PC-9 (cell line): ENCODE results near the gene RPL7A. TPM values are rescaled to one million over a fixed set of nuclear protein-coding genes. Genes with fewer than 3 reads are reported as not detected.
A peak's percentile ranks its signal among the peaks of the same experiment; 100 is the strongest.
"Not testable (repeated sequence)": the region's sequence is repeated elsewhere in the genome, so short reads cannot be mapped to it uniquely, and the experiment has no call there.

Source experiments
- BruUV-seq: library from RNA; stranded (reverse); fragments of 400-500 nt; replicated peaks from 2 replicates; lab custom pipeline; 2021; lab: Mats Ljungman, UMichigan
- CTCF ChIA-PET: fragments of 300-600 bp; sonication (Branson Sonifier 250); formaldehyde crosslinking; loops from one replicate; lab custom pipeline; 2022; ENCODE audit warnings: antibody characterized with exemption; lab: Charles Lee
- POLR2A ChIA-PET: fragments of 300-600 bp; sonication (Branson Sonifier 250); formaldehyde crosslinking; loops from one replicate; lab custom pipeline; 2022; ENCODE audit warnings: antibody characterized with exemption; ENCODE audit not compliant: unreplicated experiment; lab: Charles Lee
- DNase-seq, 2 experiments: peaks; one replicate each; pipeline versions ENCODE4 v3.0.0 to v3.0.0-alpha.2; 2015 to 2022; ENCODE audit warnings: mixed read lengths in 1 of 2
- H2AFZ ChIP-seq: fragments of 200-600 bp; sonication (generic); 2 replicates; pipeline ENCODE4 v1.8.1; 2017; ENCODE audit warnings: antibody characterized with exemption
- H3F3A ChIP-seq: fragments of 200-600 bp; sonication (generic); 2 replicates; pipeline ENCODE4 v1.8.1; 2017; ENCODE audit warnings: antibody characterized with exemption, mild to moderate bottlenecking, low read depth; ENCODE audit not compliant: insufficient read depth
- H3K27ac ChIP-seq: fragments of 200-600 bp; sonication (generic); 2 replicates; pipeline ENCODE4 v1.6.1; 2016; ENCODE audit warnings: mixed run types
- H3K27me3 ChIP-seq: fragments of 200-600 bp; sonication (generic); 2 replicates; pipeline ENCODE4 v1.6.1; 2016; ENCODE audit warnings: low read depth, mixed run types; ENCODE audit not compliant: insufficient read depth
- H3K36me3 ChIP-seq: fragments of 200-600 bp; sonication (generic); 2 replicates; pipeline ENCODE4 v1.6.1; 2016; ENCODE audit warnings: low read depth, mixed run types
- H3K4me1 ChIP-seq: fragments of 200-600 bp; sonication (generic); replicated peaks from 2 replicates; pipeline ENCODE4 v1.6.1; 2016; ENCODE audit warnings: mixed run types; ENCODE audit not compliant: insufficient read depth
- H3K4me2 ChIP-seq: fragments of 200-600 bp; sonication (generic); 2 replicates; pipeline ENCODE4 v1.6.1; 2017; ENCODE audit warnings: mixed run types
- H3K4me3 ChIP-seq: fragments of 200-600 bp; sonication (generic); 2 replicates; pipeline ENCODE4 v1.6.1; 2016; ENCODE audit warnings: mixed run types
- H3K79me2 ChIP-seq: fragments of 200-600 bp; sonication (generic); 2 replicates; pipeline ENCODE4 v1.6.1; 2017; ENCODE audit warnings: low read depth, mixed run types
- H3K9me2 ChIP-seq: fragments of 200-600 bp; sonication (generic); 2 replicates; pipeline ENCODE4 v1.8.1; 2017; ENCODE audit warnings: mild to moderate bottlenecking; ENCODE audit not compliant: insufficient read depth
- H3K9me3 ChIP-seq: fragments of 200-600 bp; sonication (generic); 2 replicates; pipeline ENCODE4 v1.8.1; 2016; ENCODE audit warnings: low read depth; ENCODE audit not compliant: insufficient read depth
- H4K20me1 ChIP-seq: fragments of 200-600 bp; sonication (generic); 2 replicates; pipeline ENCODE4 v1.8.1; 2017; ENCODE audit not compliant: insufficient read depth
- EZH2 ChIP-seq: fragments of 200-600 bp; sonication (generic); IDR thresholded peaks from 2 replicates; pipeline ENCODE4 v1.8.0; 2017; ENCODE audit warnings: antibody characterized with exemption, low read depth
- intact Hi-C: fragments of 100-400 bp; cut with micrococcal nuclease; formaldehyde crosslinking; loops from one replicate; pipeline ENCODE4 v1.10.0; 2022; ENCODE audit not compliant: unreplicated experiment
- total RNA-seq: library from RNA; stranded (reverse); gene quantifications from 2 replicates; pipeline ENCODE4 v1.2.3, GENCODE V29; 2021
- TF ChIP-seq, protein P1 (sequence below): fragments of 200-600 bp; sonication (generic); conservative IDR thresholded peaks from 2 replicates; pipeline ENCODE4 v1.6.1; 2017; ENCODE audit warnings: mixed run types, antibody characterized with exemption, mild to moderate bottlenecking, moderate library complexity

RPL7A gene
- total RNA-seq, 1 experiment from 2014 or later = 2,381 TPM

- no peak overlapping the region for H3K27ac ChIP-seq
- no peaks in the 10 kb centered on the region for H4K20me1 ChIP-seq
- intact Hi-C loops = no loop called here
- CTCF ChIA-PET = no interaction called here
- no TSS peak for BruUV-seq
- H3K36me3 ChIP-seq = no peaks in the 10 kb centered on the region
- POLR2A ChIA-PET = no interaction called here
- H3K27me3 ChIP-seq = peaks cover 20% of the 10 kb centered on the region
- no peaks in the 10 kb centered on the region for H3K9me3 ChIP-seq
- no peaks in the 10 kb centered on the region for H3K9me2 ChIP-seq
- no peaks in the 10 kb centered on the region for H3F3A ChIP-seq
- DNase-seq = no peak
- H3K79me2 ChIP-seq = no peaks in the 10 kb centered on the region
- no peak overlapping the region for H3K4me3 ChIP-seq
- no peak overlapping the region for H2AFZ ChIP-seq
- TF ChIP-seq, protein P1, sequence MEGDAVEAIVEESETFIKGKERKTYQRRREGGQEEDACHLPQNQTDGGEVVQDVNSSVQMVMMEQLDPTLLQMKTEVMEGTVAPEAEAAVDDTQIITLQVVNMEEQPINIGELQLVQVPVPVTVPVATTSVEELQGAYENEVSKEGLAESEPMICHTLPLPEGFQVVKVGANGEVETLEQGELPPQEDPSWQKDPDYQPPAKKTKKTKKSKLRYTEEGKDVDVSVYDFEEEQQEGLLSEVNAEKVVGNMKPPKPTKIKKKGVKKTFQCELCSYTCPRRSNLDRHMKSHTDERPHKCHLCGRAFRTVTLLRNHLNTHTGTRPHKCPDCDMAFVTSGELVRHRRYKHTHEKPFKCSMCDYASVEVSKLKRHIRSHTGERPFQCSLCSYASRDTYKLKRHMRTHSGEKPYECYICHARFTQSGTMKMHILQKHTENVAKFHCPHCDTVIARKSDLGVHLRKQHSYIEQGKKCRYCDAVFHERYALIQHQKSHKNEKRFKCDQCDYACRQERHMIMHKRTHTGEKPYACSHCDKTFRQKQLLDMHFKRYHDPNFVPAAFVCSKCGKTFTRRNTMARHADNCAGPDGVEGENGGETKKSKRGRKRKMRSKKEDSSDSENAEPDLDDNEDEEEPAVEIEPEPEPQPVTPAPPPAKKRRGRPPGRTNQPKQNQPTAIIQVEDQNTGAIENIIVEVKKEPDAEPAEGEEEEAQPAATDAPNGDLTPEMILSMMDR = no peak
- no peak for TF ChIP-seq EZH2
- H3K4me2 ChIP-seq = no peak overlapping the region
- no peaks in the 10 kb centered on the region for H3K4me1 ChIP-seq
These were observed 41.1 kb downstream of the RPL7A start for GRCh38 chr9:133389025-133389557.

- no peaks in the 10 kb centered on the region for H3K79me2 ChIP-seq
- no peak overlapping the region for H3K4me2 ChIP-seq
- H3K27ac ChIP-seq = no peak overlapping the region
- ChIA-PET CTCF (interaction anchor here (0.6 kb wide), 1 partner anchor 498 kb away, joined by 4 read pairs; no protein-coding TSS in a partner anchor), POLR2A (interaction anchor here (0.7 kb wide), 1 partner anchor 362 kb away, joined by 8 read pairs; no protein-coding TSS in a partner anchor)
- no peaks in the 10 kb centered on the region for H3K9me3 ChIP-seq
- no peaks in the 10 kb centered on the region for H3K4me1 ChIP-seq
- H3K27me3 ChIP-seq = peaks cover 24% of the 10 kb centered on the region
- H2AFZ ChIP-seq = no peak overlapping the region
- no peak overlapping the region for H3K4me3 ChIP-seq
- no peaks in the 10 kb centered on the region for H3K36me3 ChIP-seq
- intact Hi-C loops = no loop called here
- no peaks in the 10 kb centered on the region for H3F3A ChIP-seq
- no TSS peak for BruUV-seq
- TF ChIP-seq, protein P1 = no peak
- TF ChIP-seq EZH2 = no peak
- no peaks in the 10 kb centered on the region for H3K9me2 ChIP-seq
- H4K20me1 ChIP-seq = no peaks in the 10 kb centered on the region
- DNase-seq = no peak
These were observed 41.5 kb downstream of the RPL7A start for GRCh38 chr9:133389562-133389961.

GRCh38 chr9:133390713-133391112 is 42.7 kb downstream of the RPL7A start:
- no peaks in the 10 kb centered on the region for H4K20me1 ChIP-seq
- H3K9me2 ChIP-seq = no peaks in the 10 kb centered on the region
- H3K4me2 ChIP-seq = no peak overlapping the region
- peaks cover 36% of the 10 kb centered on the region for H3K27me3 ChIP-seq
- no peaks in the 10 kb centered on the region for H3K9me3 ChIP-seq
- BruUV-seq = no TSS peak
- ChIA-PET CTCF (no interaction called here), POLR2A (no interaction called here)
- intact Hi-C loops = no loop called here
- H3K4me1 ChIP-seq = no peaks in the 10 kb centered on the region
- TF ChIP-seq, protein P1 = no peak
- TF ChIP-seq EZH2 = no peak
- no peak overlapping the region for H2AFZ ChIP-seq
- DNase-seq = no peak
- no peak overlapping the region for H3K4me3 ChIP-seq
- H3K79me2 ChIP-seq = no peaks in the 10 kb centered on the region
- H3F3A ChIP-seq = no peaks in the 10 kb centered on the region
- no peak overlapping the region for H3K27ac ChIP-seq
- no peaks in the 10 kb centered on the region for H3K36me3 ChIP-seq

- H4K20me1 ChIP-seq, H3K9me3 ChIP-seq, H3K79me2 ChIP-seq, POLR2A ChIA-PET, DNase-seq, CTCF ChIA-PET, H3K9me2 ChIP-seq, H3F3A ChIP-seq, H3K27ac ChIP-seq, H2AFZ ChIP-seq, BruUV-seq, intact Hi-C loops, H3K4me3 ChIP-seq, H3K36me3 ChIP-seq, H3K4me1 ChIP-seq: not testable (repeated sequence)
- Histone ChIP-seq H3K4me2 (0 out of 2 replicates have a peak overlapping the region, but pooled peaks have one; percentile 23), H3K27me3 (peaks cover 40% of the 10 kb centered on the region)
These were observed 43.4 kb downstream of the RPL7A start for GRCh38 chr9:133391449-133391848.

- H3K4me2 ChIP-seq, H3F3A ChIP-seq, H3K9me2 ChIP-seq, H3K4me3 ChIP-seq, DNase-seq, BruUV-seq, H3K27ac ChIP-seq, H3K79me2 ChIP-seq, POLR2A ChIA-PET, H3K4me1 ChIP-seq, intact Hi-C loops, H3K9me3 ChIP-seq, CTCF ChIA-PET, H4K20me1 ChIP-seq, H3K36me3 ChIP-seq, H2AFZ ChIP-seq: not testable (repeated sequence)
- peaks cover 46% of the 10 kb centered on the region for H3K27me3 ChIP-seq
These were observed 44.3 kb downstream of the RPL7A start for GRCh38 chr9:133392308-133392707.
